Hepatocyte (in vitro differentiated cells): ENCODE data around the gene SPRYD3. TPM values are rescaled to one million over a fixed set of nuclear protein-coding genes. Genes with fewer than 3 reads are reported as not detected.

Experiments used
- DNase-seq: peaks from one replicate; pipeline ENCODE4 v3.0.0-alpha.2; 2016; ENCODE audit warnings: low spot score
- H2AFZ ChIP-seq: fragments of 200-600 bp; sonication (generic); 2 replicates; pipeline ENCODE4 v1.6.0; 2016; ENCODE audit warnings: antibody characterized with exemption, mild to moderate bottlenecking
- H3K27ac ChIP-seq: fragments of 200-600 bp; sonication (generic); 2 replicates; pipeline ENCODE4 v1.5.1; 2016; ENCODE audit warnings: mild to moderate bottlenecking
- H3K27me3 ChIP-seq: fragments of 200-600 bp; sonication (generic); 2 replicates; pipeline ENCODE4 v1.6.1; 2016
- H3K36me3 ChIP-seq: fragments of 200-600 bp; sonication (generic); replicated peaks from 2 replicates; pipeline ENCODE4 v1.5.1; 2016; ENCODE audit warnings: low read depth; ENCODE audit not compliant: insufficient read depth
- H3K4me1 ChIP-seq: fragments of 200-600 bp; sonication (generic); 2 replicates; pipeline ENCODE4 v1.5.1; 2016; ENCODE audit warnings: mild to moderate bottlenecking, moderate library complexity; ENCODE audit not compliant: insufficient read depth
- H3K4me2 ChIP-seq: fragments of 200-600 bp; sonication (generic); 2 replicates; pipeline ENCODE4 v1.6.0; 2016
- H3K4me3 ChIP-seq: fragments of 200-600 bp; sonication (generic); 2 replicates; pipeline ENCODE4 v1.5.1; 2016; ENCODE audit warnings: mild to moderate bottlenecking
- H3K79me2 ChIP-seq: fragments of 200-600 bp; sonication (generic); 2 replicates; pipeline ENCODE4 v1.6.0; 2017; ENCODE audit warnings: mild to moderate bottlenecking
- H3K9me2 ChIP-seq: fragments of 200-600 bp; sonication (generic); replicated peaks from 2 replicates; pipeline ENCODE4 v1.6.0; 2017; ENCODE audit warnings: mild to moderate bottlenecking; ENCODE audit not compliant: insufficient read depth
- H3K9me3 ChIP-seq: fragments of 200-600 bp; sonication (generic); 2 replicates; pipeline ENCODE4 v1.5.1; 2016; ENCODE audit warnings: low read depth, mild to moderate bottlenecking
- H4K20me1 ChIP-seq: fragments of 200-600 bp; sonication (generic); 2 replicates; pipeline ENCODE4 v1.6.0; 2016; ENCODE audit warnings: mild to moderate bottlenecking; ENCODE audit not compliant: insufficient read depth, poor library complexity, severe bottlenecking
- CTCF ChIP-seq: fragments of 200-600 bp; sonication (generic); IDR thresholded peaks from 2 replicates; pipeline ENCODE4 v1.5.1; 2016; ENCODE audit warnings: antibody characterized with exemption, mild to moderate bottlenecking; ENCODE audit not compliant: poor library complexity
- EZH2 ChIP-seq: fragments of 200-600 bp; sonication (generic); IDR thresholded peaks from 2 replicates; pipeline ENCODE4 v1.6.1; 2016; ENCODE audit warnings: antibody characterized with exemption, mild to moderate bottlenecking, borderline replicate concordance
- EZH2phosphoT487 ChIP-seq: fragments of 200-600 bp; sonication (generic); IDR thresholded peaks from one replicate; pipeline ENCODE4 v1.6.1; 2018; ENCODE audit warnings: antibody characterized with exemption, mild to moderate bottlenecking, low read depth, moderate library complexity; ENCODE audit not compliant: unreplicated experiment, severe bottlenecking
- WGBS: methylation state at CpG from one replicate; pipeline ENCODE4 v1.1.6; 2016; ENCODE audit warnings: low lambda C conversion rate; ENCODE audit errors: missing lambda C conversion rate; 5-methylcytosine and 5-hydroxymethylcytosine counted together
- polyA plus RNA-seq: library from polyadenylated mRNA; unstranded; fragments of >200 nt; fragmentation: Nextera tagmentation; extraction: Ambion mirVana; gene quantifications from 2 replicates; pipeline ENCODE4 v1.2.1, GENCODE V29; 2016
- total RNA-seq: library from RNA; depleted of rRNA; stranded (reverse); fragments of >200 nt; gene quantifications from 2 replicates; pipeline ENCODE4 v1.2.3, GENCODE V29; 2014

SPRYD3 gene
- total and polyA plus RNA-seq, 2 experiments from 2014 or later, result 20.9 to 24.6 TPM

- Histone ChIP-seq H3K4me1 (peaks cover 7% of the 10 kb centered on the region), H3K27me3 (no peaks in the 10 kb centered on the region), H4K20me1 (no peaks in the 10 kb centered on the region), H3K36me3 (no peaks in the 10 kb centered on the region), H3K4me3 (no peak overlapping the region), H2AFZ (no peak overlapping the region), H3K9me2 (no peaks in the 10 kb centered on the region), H3K79me2 (peaks cover 2% of the 10 kb centered on the region), H3K9me3 (no peaks in the 10 kb centered on the region), H3K27ac (no peak overlapping the region), H3K4me2 (no peak overlapping the region)
- TF ChIP-seq EZH2phosphoT487 (no peak), CTCF (no peak), EZH2 (no peak)
- DNase-seq, result no peak
- WGBS, result 85% methylated on average over 7 of the region's 7 CpGs
These were observed 26.7 kb upstream of the SPRYD3 start for GRCh38 chr12:53105712-53106439.

- Histone ChIP-seq H2AFZ (no peak overlapping the region), H3K9me3 (no peaks in the 10 kb centered on the region), H3K79me2 (peaks cover 2% of the 10 kb centered on the region), H4K20me1 (no peaks in the 10 kb centered on the region), H3K27ac (no peak overlapping the region), H3K27me3 (no peaks in the 10 kb centered on the region), H3K9me2 (no peaks in the 10 kb centered on the region), H3K4me3 (no peak overlapping the region), H3K36me3 (no peaks in the 10 kb centered on the region), H3K4me1 (peaks cover 7% of the 10 kb centered on the region), H3K4me2 (no peak overlapping the region)
- no peak for TF ChIP-seq CTCF
- no peak for TF ChIP-seq EZH2phosphoT487
- TF ChIP-seq EZH2, result no peak
- 95% methylated on average over 8 of the region's 8 CpGs for whole genome bisulfite sequencing
- DNase-seq, result no peak
These were observed 26.1 kb upstream of the SPRYD3 start for GRCh38 chr12:53105256-53105655.

GRCh38 chr12:53103860-53104305 is 24.7 kb upstream of the SPRYD3 start:
- H3K27me3 ChIP-seq, result no peaks in the 10 kb centered on the region
- peaks cover 12% of the 10 kb centered on the region for H3K4me1 ChIP-seq
- no peaks in the 10 kb centered on the region for H3K9me3 ChIP-seq
- no peaks in the 10 kb centered on the region for H3K9me2 ChIP-seq
- peak overlapping the region; percentile 90 for H3K27ac ChIP-seq
- no peak overlapping the region for H2AFZ ChIP-seq
- no peaks in the 10 kb centered on the region for H4K20me1 ChIP-seq
- H3K36me3 ChIP-seq, result no peaks in the 10 kb centered on the region
- H3K4me3 ChIP-seq, result no peak overlapping the region
- no peaks in the 10 kb centered on the region for H3K79me2 ChIP-seq
- WGBS, result 49% methylated on average over 3 of the region's 3 CpGs
- H3K4me2 ChIP-seq, result peak overlapping the region; percentile 59
- no peak for DNase-seq
- no peak for TF ChIP-seq CTCF
- TF ChIP-seq EZH2, result no peak
- TF ChIP-seq EZH2phosphoT487, result no peak
